GM10266 (cell line): ENCODE data around the gene GAS2L3.

Source experiments
- DNase-seq: peaks from one replicate; pipeline ENCODE4 v3.0.0; 2012; ENCODE audit errors: extremely low spot score
- CTCF ChIP-seq: IDR thresholded peaks from 2 replicates; pipeline ENCODE4 v1.5.1; 2012; ENCODE audit warnings: mild to moderate bottlenecking, low read depth; ENCODE audit not compliant: control insufficient read depth, insufficient read depth; ENCODE audit errors: missing control alignments

The GAS2L3 gene

GRCh38 chr12:100564090-100564489 is 9.4 kb upstream of the GAS2L3 start:
- TF ChIP-seq CTCF: no peak
- DNase-seq: no peak

GRCh38 chr12:100564905-100565467 is 8.5 kb upstream of the GAS2L3 start:
- TF ChIP-seq CTCF: no peak
- DNase-seq: no peak

- DNase-seq: no peak
- peak; percentile 14 for TF ChIP-seq CTCF
Observed at GRCh38 chr12:100565987-100566545, 7.4 kb upstream of the GAS2L3 start.

GRCh38 chr12:100566887-100567637 is 6.4 kb upstream of the GAS2L3 start:
- TF ChIP-seq CTCF: no peak
- DNase-seq: peak; percentile 76

GRCh38 chr12:100567945-100568344 is 5.5 kb upstream of the GAS2L3 start:
- TF ChIP-seq CTCF: no peak
- no peak for DNase-seq

- TF ChIP-seq CTCF: no peak
- no peak for DNase-seq
Observed at GRCh38 chr12:100572184-100572583, 1.3 kb upstream of the GAS2L3 start.
